ENCODE measurements around the gene CARD6. TPM values are rescaled to one million over a fixed set of nuclear protein-coding genes. Genes with fewer than 3 reads are reported as not detected.

The CARD6 gene
- total and polyA plus RNA-seq, 9 of the 15 experiments (the other 6 are each of a cell fraction or from before 2014, with no cell fraction given): 3.5 to 8.3 (median 5.9) TPM

- no peak for TF ChIP-seq ZFP30 (CRISPR knock-in tag; IDR thresholded peaks at IDR 0.05; ENCODE audit: borderline replicate concordance)
- TF ChIP-seq CHCHD3 (CRISPR knock-in tag; IDR thresholded peaks at IDR 0.05): no peak
- no peak for TF ChIP-seq HEY1 (CRISPR knock-in tag; IDR thresholded peaks at IDR 0.05; ENCODE audit: borderline replicate concordance)
- TF ChIP-seq MCM3 (IDR thresholded peaks at IDR 0.05): no peak
- no peak for TF ChIP-seq ZNF133 (CRISPR knock-in tag; IDR thresholded peaks at IDR 0.05)
- no peak for TF ChIP-seq SMC3 (conservative IDR thresholded peaks at IDR 0.05; ENCODE audit: insufficient read depth, low read depth, low read length)
- 0 out of 2 replicates have a peak, but pooled peaks have one; percentile 8 for TF ChIP-seq STAT5A (IDR thresholded peaks at IDR 0.05; ENCODE audit: borderline replicate concordance, low read length)
- TF ChIP-seq ZNF277 (CRISPR knock-in tag; IDR thresholded peaks at IDR 0.05; ENCODE audit: borderline replicate concordance): no peak
- TF ChIP-seq EGR1 (conservative IDR thresholded peaks at IDR 0.05): no peak
- no peak for TF ChIP-seq FUS (optimal IDR thresholded peaks at IDR 0.05; ENCODE audit: low read depth, low read length)
- no peak for TF ChIP-seq NONO (IDR thresholded peaks at IDR 0.05; ENCODE audit: low read depth in 2 of 2, low read length in 1 of 2)
- TF ChIP-seq MLLT1 (IDR thresholded peaks at IDR 0.05): peak in 1 of 2 experiments; percentile 1; a peak in 2 of 4 replicates
- TF ChIP-seq, protein P1, sequence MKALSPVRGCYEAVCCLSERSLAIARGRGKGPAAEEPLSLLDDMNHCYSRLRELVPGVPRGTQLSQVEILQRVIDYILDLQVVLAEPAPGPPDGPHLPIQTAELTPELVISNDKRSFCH (CRISPR knock-in tag; IDR thresholded peaks at IDR 0.05): no peak
- TF ChIP-seq, protein P1 (tag; IDR thresholded peaks at IDR 0.05): no peak
- TF ChIP-seq, protein P2, sequence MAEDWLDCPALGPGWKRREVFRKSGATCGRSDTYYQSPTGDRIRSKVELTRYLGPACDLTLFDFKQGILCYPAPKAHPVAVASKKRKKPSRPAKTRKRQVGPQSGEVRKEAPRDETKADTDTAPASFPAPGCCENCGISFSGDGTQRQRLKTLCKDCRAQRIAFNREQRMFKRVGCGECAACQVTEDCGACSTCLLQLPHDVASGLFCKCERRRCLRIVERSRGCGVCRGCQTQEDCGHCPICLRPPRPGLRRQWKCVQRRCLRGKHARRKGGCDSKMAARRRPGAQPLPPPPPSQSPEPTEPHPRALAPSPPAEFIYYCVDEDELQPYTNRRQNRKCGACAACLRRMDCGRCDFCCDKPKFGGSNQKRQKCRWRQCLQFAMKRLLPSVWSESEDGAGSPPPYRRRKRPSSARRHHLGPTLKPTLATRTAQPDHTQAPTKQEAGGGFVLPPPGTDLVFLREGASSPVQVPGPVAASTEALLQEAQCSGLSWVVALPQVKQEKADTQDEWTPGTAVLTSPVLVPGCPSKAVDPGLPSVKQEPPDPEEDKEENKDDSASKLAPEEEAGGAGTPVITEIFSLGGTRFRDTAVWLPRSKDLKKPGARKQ (CRISPR knock-in tag; IDR thresholded peaks at IDR 0.05): no peak
- no peak for TF ChIP-seq RBM15 (IDR thresholded peaks at IDR 0.05; ENCODE audit: insufficient read depth, low read length)
- no peak for TF ChIP-seq ARID1B (IDR thresholded peaks at IDR 0.05)
- TF ChIP-seq NR3C1 (CRISPR knock-in tag; IDR thresholded peaks at IDR 0.05): no peak
- TF ChIP-seq TAF9B (IDR thresholded peaks at IDR 0.05; ENCODE audit: partially characterized antibody): peak; percentile 31
- TF ChIP-seq THAP7 (CRISPR knock-in tag; IDR thresholded peaks at IDR 0.05): no peak
- no peak for TF ChIP-seq TAF7 (tag; IDR thresholded peaks at IDR 0.05)
- TF ChIP-seq ZFX (CRISPR knock-in tag; IDR thresholded peaks at IDR 0.05): no peak
- 0 out of 4 replicates have a peak, but pooled peaks of 1 of the 2 experiments have one; percentile 34 for TF ChIP-seq CSDE1 (IDR thresholded peaks at IDR 0.05)
- TF ChIP-seq FOXA1 (IDR thresholded peaks at IDR 0.05; ENCODE audit: borderline replicate concordance): no peak
- TF ChIP-seq KLF6 (CRISPR knock-in tag; IDR thresholded peaks at IDR 0.05; ENCODE audit: borderline replicate concordance): no peak
- TF ChIP-seq DPF2 (IDR thresholded peaks at IDR 0.05): no peak
- TF ChIP-seq THRAP3 (IDR thresholded peaks at IDR 0.05; ENCODE audit: borderline replicate concordance): 0 out of 2 replicates have a peak, but pooled peaks have one; percentile 44
These were observed 42.4 kb upstream of the CARD6 start (continued) for GRCh38 chr5:40798801-40799210.
